SU-DHL-6 (cell line): Measurements from ENCODE around the gene OR8B2.

Experiments
- EZH2phosphoT487 ChIP-seq: fragments of 200-600 bp; sonication (generic), shearing (Covaris generic); conservative IDR thresholded peaks from 2 replicates; pipeline ENCODE4 v1.6.1; 2018; ENCODE audit warnings: mild to moderate bottlenecking, antibody characterized with exemption, low read length, moderate library complexity, mixed read lengths
- TF ChIP-seq, protein P1 (sequence below): fragments of 200-600 bp; sonication (generic); IDR thresholded peaks from one replicate; pipeline ENCODE4 v1.5.1; 2017; ENCODE audit warnings: antibody characterized with exemption, mild to moderate bottlenecking, low read length, moderate library complexity; ENCODE audit not compliant: insufficient read depth, poor library complexity, severe bottlenecking

GRCh38 chr11:124340142-124340447 is 44.2 kb downstream of the OR8B2 start:
- TF ChIP-seq, protein P1, sequence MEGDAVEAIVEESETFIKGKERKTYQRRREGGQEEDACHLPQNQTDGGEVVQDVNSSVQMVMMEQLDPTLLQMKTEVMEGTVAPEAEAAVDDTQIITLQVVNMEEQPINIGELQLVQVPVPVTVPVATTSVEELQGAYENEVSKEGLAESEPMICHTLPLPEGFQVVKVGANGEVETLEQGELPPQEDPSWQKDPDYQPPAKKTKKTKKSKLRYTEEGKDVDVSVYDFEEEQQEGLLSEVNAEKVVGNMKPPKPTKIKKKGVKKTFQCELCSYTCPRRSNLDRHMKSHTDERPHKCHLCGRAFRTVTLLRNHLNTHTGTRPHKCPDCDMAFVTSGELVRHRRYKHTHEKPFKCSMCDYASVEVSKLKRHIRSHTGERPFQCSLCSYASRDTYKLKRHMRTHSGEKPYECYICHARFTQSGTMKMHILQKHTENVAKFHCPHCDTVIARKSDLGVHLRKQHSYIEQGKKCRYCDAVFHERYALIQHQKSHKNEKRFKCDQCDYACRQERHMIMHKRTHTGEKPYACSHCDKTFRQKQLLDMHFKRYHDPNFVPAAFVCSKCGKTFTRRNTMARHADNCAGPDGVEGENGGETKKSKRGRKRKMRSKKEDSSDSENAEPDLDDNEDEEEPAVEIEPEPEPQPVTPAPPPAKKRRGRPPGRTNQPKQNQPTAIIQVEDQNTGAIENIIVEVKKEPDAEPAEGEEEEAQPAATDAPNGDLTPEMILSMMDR, result no peak
- no peak for TF ChIP-seq EZH2phosphoT487
